HG02870 (cell line): ENCODE data around the gene SEMA3C.

Experiments used
- ATAC-seq: cut with Tn5 transposase; IDR thresholded peaks from one replicate; pipeline ENCODE4 v1.9.1; 2021; ENCODE audit warnings: mild to moderate bottlenecking, moderate library complexity; ENCODE audit not compliant: unreplicated experiment

The SEMA3C gene

GRCh38 chr7:80918909-80919721 is at the start of gene SEMA3C:
TSS of gene SEMA3C (minus strand) at chr7:80919051. CDS start at chr7:80916781, 2,270 bp downstream.
- peak; percentile 56 for ATAC-seq

GRCh38 chr7:80968606-80969005 is 49.8 kb upstream of the SEMA3C start:
- no peak for ATAC-seq

GRCh38 chr7:80967917-80968297 is 49.1 kb upstream of the SEMA3C start:
- no peak for ATAC-seq

GRCh38 chr7:80967071-80967916 is 48.4 kb upstream of the SEMA3C start:
- ATAC-seq: no peak

GRCh38 chr7:80960244-80960795 is 41.5 kb upstream of the SEMA3C start:
- ATAC-seq: no peak

- no peak for ATAC-seq
These were observed 38.5 kb upstream of the SEMA3C start for GRCh38 chr7:80957226-80957777.

GRCh38 chr7:80954191-80954590 is 35.3 kb upstream of the SEMA3C start:
- no peak for ATAC-seq

- no peak for ATAC-seq
These were observed 31.7 kb upstream of the SEMA3C start for GRCh38 chr7:80950550-80950967.

GRCh38 chr7:80949449-80949848 is 30.6 kb upstream of the SEMA3C start:
- no peak for ATAC-seq

- ATAC-seq: no peak
These were observed 28.0 kb upstream of the SEMA3C start for GRCh38 chr7:80946858-80947257.

GRCh38 chr7:80945976-80946375 is 27.1 kb upstream of the SEMA3C start:
- ATAC-seq: no peak

- ATAC-seq: no peak
These were observed 24.5 kb upstream of the SEMA3C start for GRCh38 chr7:80943342-80943741.

GRCh38 chr7:80942261-80943041 is 23.6 kb upstream of the SEMA3C start:
- no peak for ATAC-seq

- ATAC-seq: no peak
These were observed 22.4 kb upstream of the SEMA3C start for GRCh38 chr7:80941208-80941758.

GRCh38 chr7:80940539-80941207 is 21.8 kb upstream of the SEMA3C start:
- ATAC-seq: no peak

GRCh38 chr7:80937336-80937735 is 18.5 kb upstream of the SEMA3C start:
- no peak for ATAC-seq

- ATAC-seq: no peak
These were observed 17.3 kb upstream of the SEMA3C start for GRCh38 chr7:80935991-80936780.

GRCh38 chr7:80934321-80934720 is 15.5 kb upstream of the SEMA3C start:
- no peak for ATAC-seq

GRCh38 chr7:80932536-80932935 is 13.7 kb upstream of the SEMA3C start:
- no peak for ATAC-seq
